T1000 (cell line): Measurements from ENCODE around the gene PACSIN2.
"Not testable (repeated sequence)": the region's sequence is repeated elsewhere in the genome, so short reads cannot be mapped to it uniquely, and the experiment has no call there.

Experiments used
- DNase-seq: peaks from one replicate; lab custom pipeline; 2025; ENCODE audit warnings: mixed read lengths; lab: John Stamatoyannopoulos, UW

PACSIN2 gene

DNA sequence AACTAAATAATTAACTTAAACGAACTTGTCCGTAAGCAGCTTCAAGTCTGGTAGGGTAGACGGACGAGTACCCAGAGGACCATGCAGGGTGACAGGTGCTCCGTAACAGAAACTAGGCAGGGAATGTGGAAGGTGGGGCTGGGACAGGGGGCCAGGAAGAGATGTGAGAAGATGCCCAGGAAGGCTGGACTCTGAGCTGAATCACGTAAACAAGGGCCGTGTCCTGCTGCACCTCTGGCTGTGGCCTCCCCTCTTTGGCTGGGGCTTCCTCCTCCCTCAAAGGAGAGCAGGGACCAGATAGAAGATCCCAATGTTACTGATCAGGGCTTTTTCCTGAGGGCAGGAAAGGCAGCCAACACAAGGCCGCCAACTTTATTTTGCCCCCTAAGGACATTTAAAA is 47.9 kb downstream of the PACSIN2 start:
- DNase-seq, result no peak

DNA sequence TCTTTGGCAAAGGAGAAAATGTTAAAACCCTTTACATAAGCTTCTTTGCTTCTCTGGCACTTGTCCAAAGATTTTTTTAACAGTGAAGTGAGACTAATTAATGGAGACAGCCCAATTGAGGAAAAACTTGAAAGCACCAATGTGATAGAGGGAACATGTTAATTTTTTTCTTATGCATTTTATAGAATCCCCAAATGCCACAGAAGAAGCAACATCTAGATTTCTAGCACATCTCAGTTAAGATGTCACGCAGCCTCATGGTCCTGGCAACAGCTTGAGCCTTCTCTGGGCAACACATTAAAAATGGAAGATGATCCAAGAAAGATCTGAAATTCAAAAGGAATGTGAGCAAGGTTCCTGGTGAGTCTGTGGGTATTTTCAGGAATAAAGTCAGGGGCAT is 48.5 kb downstream of the PACSIN2 start:
- DNase-seq, result no peak

DNA sequence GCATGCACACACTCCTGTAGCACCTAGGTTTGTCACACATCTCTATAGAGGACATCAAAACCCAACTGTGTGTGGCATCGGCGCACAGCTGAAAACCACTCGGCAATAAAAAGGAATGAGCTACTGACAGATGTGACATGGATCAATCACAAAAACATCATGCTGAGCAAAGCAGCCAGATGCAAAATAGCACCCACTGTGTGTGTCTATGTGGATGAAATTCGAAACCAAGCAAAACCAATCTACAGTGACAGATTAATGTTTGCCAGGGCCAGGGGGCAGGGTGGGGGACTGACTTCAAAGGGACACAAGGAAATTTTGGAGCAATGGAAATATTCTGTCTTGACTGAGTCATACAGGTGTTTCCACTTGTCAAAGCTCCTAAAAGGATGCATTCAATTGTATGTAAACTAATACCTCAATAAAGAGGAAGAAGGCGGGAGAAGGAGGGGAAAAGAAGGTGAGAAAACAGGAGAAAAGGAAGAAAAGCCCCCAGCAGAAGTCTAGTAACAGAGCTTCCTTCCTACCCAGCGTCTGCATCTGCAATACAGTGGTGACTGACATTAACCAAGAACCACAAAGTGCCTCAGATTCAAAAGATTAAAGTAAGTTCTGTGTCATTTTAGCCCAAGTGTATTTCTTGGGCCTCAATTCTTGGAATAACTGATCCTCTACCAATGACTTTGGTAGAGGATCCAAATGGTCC is 49.8 kb downstream of the PACSIN2 start:
- DNase-seq, result no peak

DNA sequence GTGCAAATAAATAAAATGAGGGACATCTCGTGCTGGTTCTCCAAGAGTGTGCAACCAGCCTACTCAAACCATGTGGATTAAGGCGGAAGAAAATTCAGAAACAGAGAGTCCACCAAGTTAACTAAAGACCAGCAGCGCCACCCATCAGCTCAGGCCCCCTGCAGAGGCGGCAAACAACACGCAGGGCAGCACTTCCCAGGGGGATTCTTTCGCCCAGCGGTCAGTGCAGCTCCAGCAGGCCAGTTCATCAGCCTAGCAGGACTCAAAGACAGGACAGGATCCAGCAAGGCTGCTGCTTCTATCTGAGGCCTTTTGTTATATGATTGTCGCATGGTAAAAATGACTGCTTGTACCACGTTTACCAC is 51.7 kb downstream of the PACSIN2 start:
- no peak for DNase-seq

DNA sequence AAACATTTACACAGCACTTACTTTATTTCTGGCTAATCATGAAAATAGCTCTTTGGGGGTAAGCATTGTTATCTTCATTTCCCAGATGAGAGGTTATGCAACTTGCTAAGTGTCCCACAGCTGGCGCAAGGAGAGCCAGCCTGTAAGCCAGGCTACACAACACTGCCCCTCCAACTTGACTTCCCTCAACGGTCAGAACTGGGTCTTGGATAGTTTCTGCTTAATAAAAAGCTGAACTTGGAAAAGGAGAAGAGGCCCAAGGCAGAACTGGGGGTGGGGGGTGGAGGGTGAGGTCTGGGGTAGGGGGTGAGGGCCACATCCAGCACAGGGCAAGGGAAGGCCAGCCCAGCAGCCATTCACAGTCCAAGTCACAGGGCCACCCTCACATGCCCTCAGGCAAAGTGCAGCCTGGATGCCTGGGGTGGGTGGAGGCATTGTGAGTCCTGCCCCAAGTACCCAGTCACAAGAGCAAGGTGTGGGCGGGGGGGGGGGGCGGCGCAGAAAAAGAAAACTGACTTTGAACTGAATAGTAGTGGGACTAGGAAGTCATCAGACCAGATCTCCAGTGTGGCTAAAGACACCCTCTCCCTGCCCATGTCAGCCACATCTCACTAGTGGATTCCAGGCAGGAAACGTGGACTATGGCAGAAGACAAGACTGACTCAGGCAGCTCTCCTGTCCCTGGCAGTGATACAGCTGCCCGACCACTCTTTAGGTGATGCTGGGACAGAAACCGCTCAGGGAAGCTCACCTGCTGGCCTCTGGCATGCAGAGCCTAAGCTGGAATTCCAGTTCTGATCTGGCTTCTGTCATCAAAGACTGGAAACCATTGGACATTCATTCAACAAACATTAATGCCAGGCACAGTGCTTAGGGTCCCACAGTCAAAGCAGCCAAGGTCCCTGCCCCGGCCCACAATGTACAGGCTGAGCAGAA is 52.4 kb downstream of the PACSIN2 start:
- DNase-seq, result no peak

DNA sequence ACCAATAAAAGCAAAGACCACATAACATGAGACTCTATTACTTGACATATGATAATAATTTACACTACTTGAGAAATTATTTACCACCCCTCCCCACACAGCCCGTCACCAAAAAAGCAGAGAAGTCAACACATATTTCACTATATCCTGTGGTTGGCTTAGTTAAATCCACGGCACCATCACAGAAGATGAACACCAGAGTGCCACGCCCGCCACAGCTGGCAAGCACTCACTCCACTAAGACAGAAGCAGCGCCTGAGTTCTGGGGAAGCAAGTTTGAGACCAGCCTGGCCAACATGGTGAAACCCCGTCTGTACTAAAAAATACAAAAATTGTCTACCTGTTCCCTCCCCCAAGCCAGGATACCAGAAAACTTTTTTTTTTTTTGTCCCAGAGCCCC is 53.1 kb downstream of the PACSIN2 start:
- no peak for DNase-seq

DNA sequence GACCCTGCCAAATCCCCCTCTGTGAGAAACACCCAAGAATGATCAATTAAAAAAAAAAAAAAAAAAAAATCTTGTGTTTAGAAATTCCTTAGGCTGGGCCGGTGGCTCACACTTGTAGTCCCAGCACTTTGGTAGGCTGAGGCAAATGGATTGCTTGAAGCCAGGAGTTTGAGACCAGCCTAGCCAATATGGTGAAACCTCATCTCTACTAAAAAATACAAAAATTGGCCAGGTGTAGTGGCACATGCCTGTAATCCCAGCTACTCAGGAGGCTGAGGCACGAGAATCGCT is 53.6 kb downstream of the PACSIN2 start:
- not testable (repeated sequence) for DNase-seq

DNA sequence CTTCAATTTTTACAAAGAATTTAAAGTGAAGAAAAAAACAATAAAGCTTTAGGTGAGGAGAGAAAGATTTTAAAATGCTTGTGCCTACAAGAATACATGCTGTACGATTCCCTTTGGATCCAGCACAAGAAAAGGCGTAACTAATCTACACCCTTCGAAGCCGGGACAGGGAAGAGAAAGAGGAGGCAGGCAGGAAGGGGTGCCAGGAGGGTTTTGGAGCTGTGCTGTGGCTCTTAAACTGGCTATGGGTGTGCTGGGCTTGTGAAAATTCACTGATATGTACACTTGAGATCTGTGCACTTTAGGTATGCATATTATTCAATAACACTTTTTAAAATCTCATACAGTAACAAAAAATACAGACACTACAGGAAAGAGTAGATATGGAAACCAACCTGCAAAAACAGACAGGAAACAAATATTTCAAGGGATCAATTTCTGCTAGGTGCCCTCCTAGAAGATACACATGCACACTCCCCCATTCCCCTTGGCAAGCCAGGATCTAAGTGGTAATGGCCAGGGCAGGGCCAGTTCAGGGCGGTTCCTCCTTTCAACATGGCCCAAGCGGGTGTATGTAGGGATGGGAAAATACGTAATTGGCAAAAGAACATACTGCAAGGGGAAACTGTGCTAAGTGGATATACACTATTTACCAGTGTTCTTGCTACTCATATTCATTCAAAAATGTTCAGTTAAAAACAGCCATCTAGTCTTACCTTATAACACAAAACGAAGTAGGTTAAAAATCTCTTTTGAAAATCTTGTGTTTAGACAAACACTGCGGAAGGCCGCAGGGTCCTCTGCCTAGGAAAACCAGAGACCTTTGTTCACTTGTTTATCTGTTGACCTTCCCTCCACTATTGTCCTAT is 54.2 kb downstream of the PACSIN2 start:
- no peak for DNase-seq

DNA sequence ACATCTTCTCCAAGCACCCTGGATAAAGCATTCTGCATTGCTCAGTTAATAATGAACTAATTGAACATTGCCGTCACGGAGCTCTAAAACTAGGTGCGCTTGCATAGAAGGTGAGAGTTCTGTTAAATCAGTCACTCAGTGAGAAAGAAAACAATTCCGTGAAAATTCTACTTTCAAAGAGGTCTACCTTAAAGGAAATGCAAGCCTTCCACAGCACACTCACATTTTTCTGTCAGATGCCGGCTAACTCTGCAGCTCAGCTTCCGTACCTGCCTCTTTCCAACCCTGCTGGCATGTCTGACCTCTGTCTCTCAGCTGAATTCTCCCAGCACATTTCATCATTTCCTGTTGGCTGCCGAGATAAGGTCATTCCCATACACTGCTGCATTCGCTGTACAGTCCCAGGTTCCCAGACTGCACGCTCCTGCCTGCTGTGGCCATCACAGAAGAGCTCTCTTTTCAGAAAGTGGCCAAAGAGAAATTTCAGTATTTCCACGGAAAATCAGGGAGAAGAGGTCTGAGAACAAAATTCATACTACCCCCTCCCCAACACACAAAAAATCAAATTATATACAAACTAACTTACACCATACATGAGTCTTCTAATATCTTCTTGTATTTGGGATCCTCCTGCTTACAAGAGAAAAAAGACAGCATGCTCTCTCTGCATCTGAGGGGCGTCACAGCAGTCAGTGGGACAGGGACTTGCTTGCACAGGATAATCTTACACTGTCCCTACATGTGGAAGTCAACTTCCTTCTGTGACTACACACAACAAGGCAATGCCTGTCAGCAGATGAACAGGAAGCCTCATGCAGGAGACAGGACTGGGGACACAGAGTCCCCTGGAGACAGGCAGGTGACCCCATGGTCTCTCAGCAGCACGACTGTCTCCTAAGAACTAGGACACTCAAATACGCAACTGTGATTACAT is 55.1 kb downstream of the PACSIN2 start:
- no peak for DNase-seq

DNA sequence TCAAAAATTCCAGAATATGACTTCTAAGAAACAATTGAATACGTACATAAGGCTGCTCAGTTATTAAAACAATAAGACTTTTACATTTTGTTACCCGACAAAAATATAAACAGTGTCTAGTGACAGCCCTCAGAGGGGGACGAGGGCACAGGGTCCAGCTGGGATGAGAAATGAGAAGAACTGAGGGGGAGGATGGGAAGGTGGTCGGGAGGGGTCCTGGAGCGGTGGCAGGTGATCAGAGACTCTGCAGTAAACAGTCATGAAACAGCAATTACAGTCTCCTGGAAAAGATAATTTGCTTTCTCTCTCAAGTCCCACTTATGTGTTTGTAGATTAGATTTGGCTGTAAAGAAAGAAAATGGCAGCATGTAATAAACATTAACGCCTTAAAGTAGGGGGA is 56.0 kb downstream of the PACSIN2 start:
- no peak for DNase-seq

DNA sequence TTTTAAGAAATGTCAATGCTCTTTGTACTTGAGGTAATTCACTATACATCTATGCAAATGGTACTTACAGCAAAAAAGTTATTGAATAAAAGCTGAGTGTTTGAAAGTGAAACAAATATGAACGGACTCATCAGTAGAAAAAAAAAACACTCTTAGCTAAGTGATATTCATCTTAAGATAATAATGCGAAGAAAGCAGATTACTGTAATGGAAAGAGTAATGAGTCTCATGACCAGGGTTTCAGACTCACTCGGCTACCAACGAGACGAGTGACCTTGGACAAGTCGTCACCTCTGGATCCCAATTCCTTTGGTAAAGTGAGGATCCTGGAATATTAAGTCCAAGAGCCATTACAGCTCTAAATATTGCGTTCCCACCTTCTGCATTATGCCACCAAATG is 57.0 kb downstream of the PACSIN2 start:
- no peak for DNase-seq

DNA sequence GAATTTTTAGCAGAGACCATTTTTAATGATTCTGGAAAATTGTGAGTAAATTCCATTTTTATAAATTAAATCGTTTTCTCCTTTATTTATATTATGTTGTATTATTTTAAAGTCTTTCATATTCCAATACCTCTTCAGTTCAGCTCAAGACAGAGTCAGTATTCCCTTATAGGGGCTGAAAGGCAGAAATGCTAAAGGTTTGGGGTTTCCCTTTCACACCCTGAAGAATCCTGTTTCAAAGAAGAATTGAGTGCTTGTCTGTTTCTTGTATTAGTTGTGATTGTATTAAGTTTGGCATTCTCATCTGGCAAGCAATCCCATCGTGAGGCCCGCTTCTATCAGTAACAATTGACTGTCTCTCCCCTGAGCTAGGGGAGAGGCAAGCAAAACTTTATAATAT is 57.4 kb downstream of the PACSIN2 start:
- no peak for DNase-seq

DNA sequence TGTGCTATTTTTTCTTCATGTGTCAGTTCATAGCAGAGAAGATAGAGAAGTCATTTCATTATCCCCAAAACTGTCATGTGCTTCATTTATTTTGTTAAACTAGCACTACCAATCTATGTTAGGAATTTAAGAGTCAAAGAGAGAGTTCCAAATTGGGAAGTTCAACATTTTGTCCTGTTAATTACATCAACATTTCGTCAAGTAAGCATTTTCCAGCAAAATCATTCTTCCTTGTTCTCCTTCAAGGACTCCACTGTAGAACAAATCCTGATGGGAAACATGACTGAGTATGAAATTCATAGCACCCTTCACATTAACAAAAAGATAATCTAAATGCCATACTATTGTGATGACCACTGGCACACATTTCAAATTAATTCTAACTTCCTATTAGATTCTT is 59.1 kb downstream of the PACSIN2 start:
- no peak for DNase-seq

DNA sequence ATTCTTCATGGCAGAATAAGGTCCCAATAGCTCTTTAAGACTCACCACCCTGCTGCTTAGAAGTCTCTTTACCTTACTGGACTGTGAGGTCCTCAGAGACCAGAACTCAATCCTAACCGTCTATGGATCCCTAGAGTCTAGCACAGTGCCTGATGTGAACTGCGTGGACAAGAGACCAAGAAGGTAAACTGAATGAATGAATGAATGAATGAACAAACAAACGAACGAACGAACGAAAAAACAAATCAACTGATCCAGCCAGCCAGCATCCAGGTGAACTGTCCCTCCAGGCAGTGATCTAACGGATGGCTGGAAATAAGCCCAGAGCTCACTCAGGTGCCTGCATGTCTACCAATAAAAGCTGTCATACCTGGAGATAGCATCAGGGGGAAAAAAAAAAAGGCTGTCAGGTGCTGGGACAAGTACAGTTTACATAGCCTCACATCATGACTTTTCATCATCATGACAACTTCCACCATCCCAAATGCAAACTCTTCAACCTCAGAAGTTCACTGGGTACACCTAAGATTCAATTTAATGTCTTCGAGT is 59.8 kb downstream of the PACSIN2 start:
- no peak for DNase-seq

DNA sequence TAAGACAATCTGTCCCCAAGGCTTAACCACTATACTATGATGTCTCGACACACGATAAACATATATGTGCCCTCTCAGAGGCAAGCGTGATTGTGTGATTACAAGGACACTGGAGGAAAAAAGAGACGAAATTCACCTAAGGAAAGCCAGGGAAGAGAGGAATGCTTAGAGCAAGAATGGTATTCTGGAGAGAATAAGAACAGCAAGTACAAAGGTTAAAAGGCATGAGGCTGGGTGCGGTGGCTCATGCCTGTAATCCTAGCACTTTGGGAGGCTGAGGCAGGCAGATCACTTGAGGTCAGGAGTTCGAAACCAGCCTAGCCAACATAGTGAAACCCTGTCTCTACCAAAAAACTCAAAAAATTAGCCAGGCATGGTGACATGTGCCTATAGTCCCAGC is 61.2 kb downstream of the PACSIN2 start:
- not testable (repeated sequence) for DNase-seq

DNA sequence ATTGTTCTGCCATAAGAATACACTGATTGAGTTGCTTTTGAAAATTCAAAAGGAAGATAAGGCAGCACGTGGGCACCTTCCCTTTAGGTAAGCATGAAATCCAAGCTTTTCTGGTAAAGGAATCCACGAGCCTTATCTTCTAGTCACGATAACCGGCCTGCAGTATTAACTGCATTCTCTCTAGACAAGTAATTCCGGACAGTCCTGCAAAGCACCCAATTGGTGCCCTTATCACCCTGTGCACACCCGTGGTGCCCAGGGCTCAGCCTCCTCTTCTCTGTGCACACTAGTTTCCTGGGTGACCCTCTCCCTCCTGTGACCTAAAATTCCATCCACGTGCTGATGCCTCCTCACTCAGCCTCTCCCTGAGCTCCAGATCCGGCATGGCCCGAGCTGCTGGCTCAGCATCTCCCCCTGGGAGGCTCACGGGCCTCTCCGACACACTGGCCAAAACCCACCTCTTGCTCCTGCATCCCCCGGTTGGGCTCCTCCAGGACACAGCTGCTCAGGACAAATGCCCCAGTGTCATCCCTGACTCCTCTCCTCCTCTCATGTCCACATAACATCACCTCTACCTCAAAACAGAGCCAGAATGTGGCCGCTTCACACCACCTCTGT is 63.7 kb downstream of the PACSIN2 start:
- no peak for DNase-seq

DNA sequence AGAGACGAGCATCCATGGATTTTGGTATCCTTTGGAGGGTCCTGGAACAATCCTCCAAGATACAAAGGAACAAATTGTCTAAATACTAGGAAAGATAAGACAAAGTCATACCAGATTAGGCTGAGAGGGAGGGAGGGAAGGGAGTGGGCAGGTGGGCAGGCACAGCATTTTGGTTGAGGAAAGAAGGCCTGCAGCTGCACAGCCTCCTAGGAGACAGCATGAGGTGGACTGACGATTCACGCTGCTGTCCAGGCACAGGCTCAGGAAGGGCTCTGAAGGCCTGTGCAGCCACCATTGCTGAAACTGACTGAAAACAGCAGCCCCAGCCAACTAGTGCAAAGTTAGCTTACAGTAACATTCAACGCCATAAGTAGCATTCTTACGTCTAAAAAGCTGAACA is 64.7 kb downstream of the PACSIN2 start:
- DNase-seq, result no peak

DNA sequence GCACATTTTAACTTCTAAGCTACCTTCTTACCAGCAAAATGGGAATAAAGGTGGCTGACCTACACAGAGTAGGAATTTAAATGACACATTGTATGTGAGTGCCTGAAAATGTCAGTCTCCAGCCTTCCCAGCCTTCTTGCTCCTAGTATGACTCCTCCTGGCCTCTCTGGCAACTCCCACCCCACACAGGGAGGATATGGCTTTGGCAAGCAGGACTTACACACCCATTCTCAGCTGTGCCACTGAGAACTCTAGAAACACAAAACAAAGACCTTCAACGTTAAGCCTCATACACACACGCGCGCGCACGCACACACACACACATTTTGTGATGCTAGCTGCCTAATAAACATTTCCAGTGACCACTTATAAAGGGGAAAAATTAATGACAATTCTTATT is 65.8 kb downstream of the PACSIN2 start:
- no peak for DNase-seq

DNA sequence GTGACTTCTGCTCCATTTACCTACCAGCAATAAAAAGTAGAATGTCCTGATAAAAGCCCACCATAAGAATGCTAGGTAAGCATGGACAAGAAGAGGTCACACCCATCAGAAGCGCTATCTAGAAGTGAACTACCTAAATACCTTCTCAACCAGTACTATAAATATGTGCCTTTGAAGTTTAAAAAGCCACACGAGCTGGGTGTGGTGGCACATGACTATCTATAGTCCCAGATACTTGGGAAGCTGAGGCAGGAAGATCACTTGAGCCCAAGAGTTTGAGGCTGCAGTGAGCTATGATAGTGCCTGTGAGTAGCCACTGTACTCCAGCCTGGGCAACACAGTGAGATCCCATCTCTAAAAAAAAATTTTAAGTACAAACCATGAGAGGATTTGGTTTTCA is 66.7 kb downstream of the PACSIN2 start:
- DNase-seq, result no peak

DNA sequence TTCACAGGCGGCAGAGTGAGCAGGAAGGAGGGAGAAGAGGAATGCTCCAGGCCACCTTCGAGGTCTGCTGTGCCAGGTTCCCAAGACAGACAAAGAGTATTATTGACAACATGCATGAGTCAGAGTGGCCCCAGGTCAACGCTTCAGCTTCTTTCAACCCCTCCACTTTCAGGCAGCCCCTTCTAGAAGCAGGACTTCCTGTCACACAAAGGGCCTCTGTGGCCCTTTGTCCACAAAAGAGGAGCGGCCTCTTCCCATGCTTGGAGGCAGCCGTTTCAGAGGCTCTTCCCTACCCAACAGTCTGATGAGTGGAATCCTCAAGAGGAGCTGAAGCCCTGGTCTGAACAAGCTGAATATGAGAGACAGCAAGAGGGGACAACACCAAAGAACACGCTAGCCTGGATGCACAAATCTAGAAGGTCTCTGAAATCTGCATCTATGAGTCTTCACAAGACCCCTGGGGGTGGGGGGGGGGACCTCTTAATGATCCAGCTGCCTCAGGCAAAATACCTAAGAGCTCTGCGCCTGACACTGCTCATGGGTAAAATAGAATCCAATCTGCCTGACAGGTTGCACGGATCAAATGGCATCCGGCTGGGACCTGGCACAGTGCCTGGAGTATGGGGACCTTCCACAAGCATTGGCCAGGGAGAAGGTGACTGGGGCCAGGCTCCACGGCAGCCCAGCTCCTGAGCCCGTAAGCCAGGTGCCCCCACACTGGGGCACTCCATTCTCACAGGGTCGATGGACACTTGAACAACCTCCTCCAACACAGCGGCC is 67.5 kb downstream of the PACSIN2 start:
- no peak for DNase-seq
